DOHH2 (cell line): ENCODE measurements around the gene LRAT.

Experiments
- CTCF ChIP-seq: fragments of 200-600 bp; sonication (generic); IDR thresholded peaks from one replicate; pipeline ENCODE4 v1.5.1; 2014; ENCODE audit warnings: antibody characterized with exemption, mild to moderate bottlenecking, low read depth, low read length; ENCODE audit not compliant: poor library complexity, severe bottlenecking
- EZH2phosphoT487 ChIP-seq: fragments of 200-600 bp; sonication (generic); IDR thresholded peaks from 2 replicates; pipeline ENCODE4 v1.6.1; 2017; ENCODE audit warnings: borderline replicate concordance, mild to moderate bottlenecking, antibody characterized with exemption, low read length, moderate library complexity, mixed read lengths

GRCh38 chr4:154757713-154758112 lies 13.9 kb downstream of the LRAT start:
- TF ChIP-seq CTCF (no peak), EZH2phosphoT487 (no peak)
